Measurements from ENCODE around the gene SPDYE3.
"Not testable (repeated sequence)": the region's sequence is repeated elsewhere in the genome, so short reads cannot be mapped to it uniquely, and the experiment has no call there.

SPDYE3 gene

GRCh38 chr7:100335566-100336466, 28.3 kb downstream of the SPDYE3 start:
- TF ChIP-seq TAF1 (IDR thresholded peaks at IDR 0.05; ENCODE audit: low read depth, low read length): peak; percentile 69; the same call in 1 of the 2 replicates
- TF ChIP-seq POLR2A (IDR thresholded peaks at IDR 0.05; ENCODE audit: low read depth, low read length): peak; percentile 94
- TF ChIP-seq POLR2AphosphoS5 (IDR thresholded peaks at IDR 0.05; ENCODE audit: low read depth, low read length): peak; percentile 93
- DNase-seq (ENCODE audit: insufficient read length, low spot score): peak; percentile 75
- not testable (repeated sequence) for FAIRE-seq

- not testable (repeated sequence) for FAIRE-seq; DNase-seq (ENCODE audit: insufficient read length, low spot score)
Measured at GRCh38 chr7:100338083-100338696, 30.7 kb downstream of the SPDYE3 start.

GRCh38 chr7:100341286-100341685, 33.8 kb downstream of the SPDYE3 start:
- DNase-seq (ENCODE audit: insufficient read length, low spot score): not testable (repeated sequence)
- peak; percentile 38 for FAIRE-seq

- FAIRE-seq (no peak), DNase-seq (ENCODE audit: insufficient read length, low spot score) (no peak)
- TF ChIP-seq POLR2AphosphoS5 (IDR thresholded peaks at IDR 0.05; ENCODE audit: low read depth, low read length): no peak
- TF ChIP-seq SPI1 (IDR thresholded peaks at IDR 0.05; ENCODE audit: low read depth, low read length): no peak
- TF ChIP-seq PAX5 (IDR thresholded peaks at IDR 0.05; ENCODE audit: insufficient read depth, low read length, severe bottlenecking): no peak
- TF ChIP-seq TAF1 (IDR thresholded peaks at IDR 0.05; ENCODE audit: low read depth, low read length): no peak
- TF ChIP-seq POLR2A (IDR thresholded peaks at IDR 0.05; ENCODE audit: low read depth, low read length): no peak
- no peak for TF ChIP-seq POU2F2 (IDR thresholded peaks at IDR 0.05; ENCODE audit: low read depth, low read length)
Measured at GRCh38 chr7:100342765-100343164, 35.3 kb downstream of the SPDYE3 start.

- not testable (repeated sequence) for FAIRE-seq; DNase-seq (ENCODE audit: insufficient read length, low spot score)
Measured at GRCh38 chr7:100344124-100344559, 36.6 kb downstream of the SPDYE3 start.

- not testable (repeated sequence) for DNase-seq (ENCODE audit: insufficient read length, low spot score)
- TF ChIP-seq POLR2A (IDR thresholded peaks at IDR 0.05; ENCODE audit: low read depth, low read length): peak; percentile 56
- peak; percentile 92 for FAIRE-seq
Measured at GRCh38 chr7:100344560-100345287, 37.2 kb downstream of the SPDYE3 start.

GRCh38 chr7:100345288-100345672, 37.8 kb downstream of the SPDYE3 start:
- DNase-seq (ENCODE audit: insufficient read length, low spot score); FAIRE-seq: not testable (repeated sequence)

GRCh38 chr7:100346921-100347320, 39.4 kb downstream of the SPDYE3 start:
- FAIRE-seq (no peak), DNase-seq (ENCODE audit: insufficient read length, low spot score) (no peak)
- TF ChIP-seq POU2F2 (IDR thresholded peaks at IDR 0.05; ENCODE audit: low read depth, low read length) (no peak), PAX5 (IDR thresholded peaks at IDR 0.05; ENCODE audit: insufficient read depth, low read length, severe bottlenecking) (no peak)

GRCh38 chr7:100348805-100349204, 41.3 kb downstream of the SPDYE3 start:
- DNase-seq (ENCODE audit: insufficient read length, low spot score) (no peak), FAIRE-seq (no peak)
- TF ChIP-seq POLR2A (IDR thresholded peaks at IDR 0.05; ENCODE audit: low read depth, low read length): no peak

GRCh38 chr7:100349757-100350156, 42.3 kb downstream of the SPDYE3 start:
- TF ChIP-seq POU2F2 (IDR thresholded peaks at IDR 0.05; ENCODE audit: low read depth, low read length) (no peak), PAX5 (IDR thresholded peaks at IDR 0.05; ENCODE audit: insufficient read depth, low read length, severe bottlenecking) (no peak), TAF1 (IDR thresholded peaks at IDR 0.05; ENCODE audit: low read depth, low read length) (no peak), SPI1 (IDR thresholded peaks at IDR 0.05; ENCODE audit: low read depth, low read length) (no peak), POLR2AphosphoS5 (IDR thresholded peaks at IDR 0.05; ENCODE audit: low read depth, low read length) (no peak), POLR2A (IDR thresholded peaks at IDR 0.05; ENCODE audit: low read depth, low read length) (no peak)

GRCh38 chr7:100351657-100352058, 44.2 kb downstream of the SPDYE3 start:
- TF ChIP-seq TAF1 (IDR thresholded peaks at IDR 0.05; ENCODE audit: low read depth, low read length) (no peak), POLR2A (IDR thresholded peaks at IDR 0.05; ENCODE audit: low read depth, low read length) (no peak), POU2F2 (IDR thresholded peaks at IDR 0.05; ENCODE audit: low read depth, low read length) (no peak), SPI1 (IDR thresholded peaks at IDR 0.05; ENCODE audit: low read depth, low read length) (no peak), PAX5 (IDR thresholded peaks at IDR 0.05; ENCODE audit: insufficient read depth, low read length, severe bottlenecking) (no peak), POLR2AphosphoS5 (IDR thresholded peaks at IDR 0.05; ENCODE audit: low read depth, low read length) (no peak)
- no peak for DNase-seq (ENCODE audit: insufficient read length, low spot score)
- no peak for FAIRE-seq

More at GRCh38 chr7:100349757-100350156, 42.3 kb downstream of the SPDYE3 start:
- FAIRE-seq: no peak
- no peak for DNase-seq (ENCODE audit: insufficient read length, low spot score)

GRCh38 chr7:100352230-100352781, 44.8 kb downstream of the SPDYE3 start:
- peak; percentile 94 for FAIRE-seq
- not testable (repeated sequence) for DNase-seq (ENCODE audit: insufficient read length, low spot score)

Measured in GM12891 (cell line).